ENCODE measurements around the gene ATP8B3. TPM values are rescaled to one million over a fixed set of nuclear protein-coding genes. Genes with fewer than 3 reads are reported as not detected.

ATP8B3 gene
- total RNA-seq, 4 donors from 2014 or later, result 0.35 to 4.5 (median 0.94) TPM; not detected in 1

DNA sequence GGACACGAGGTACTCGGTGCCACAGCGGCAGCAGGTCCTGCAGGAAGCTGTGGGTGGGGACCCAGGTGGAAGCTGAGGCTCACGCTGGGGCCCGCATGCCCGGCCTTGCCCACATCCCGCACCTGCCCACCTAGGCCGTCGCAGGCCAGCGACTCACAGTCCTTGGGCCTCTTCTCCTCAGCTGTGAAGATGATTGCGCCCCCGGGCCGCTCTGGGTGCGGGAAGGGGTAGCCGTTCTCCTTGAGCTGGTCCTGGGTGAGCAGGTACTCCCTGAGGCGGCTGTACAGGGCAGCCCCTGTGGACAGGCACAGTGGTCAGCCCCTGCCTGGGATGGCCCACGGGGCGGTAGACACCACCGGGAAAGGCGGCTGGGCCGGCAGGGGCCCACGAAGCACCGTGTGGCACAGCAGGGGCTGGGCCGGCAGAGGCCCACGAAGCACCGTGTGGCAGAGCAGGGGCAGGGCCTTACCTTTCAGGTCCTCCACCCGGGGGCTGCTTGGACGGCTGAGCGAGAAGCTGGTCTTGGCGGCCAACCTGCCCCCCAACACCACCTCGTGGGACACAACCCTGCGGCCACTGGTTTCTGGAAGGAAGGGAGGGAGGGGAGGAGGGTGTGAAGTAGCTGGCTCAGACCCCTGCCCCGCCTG lies 6.6 kb upstream of the ATP8B3 start:
- TF ChIP-seq POLR2A (IDR thresholded peaks at IDR 0.05), result no peak
- TF ChIP-seq, protein P1, sequence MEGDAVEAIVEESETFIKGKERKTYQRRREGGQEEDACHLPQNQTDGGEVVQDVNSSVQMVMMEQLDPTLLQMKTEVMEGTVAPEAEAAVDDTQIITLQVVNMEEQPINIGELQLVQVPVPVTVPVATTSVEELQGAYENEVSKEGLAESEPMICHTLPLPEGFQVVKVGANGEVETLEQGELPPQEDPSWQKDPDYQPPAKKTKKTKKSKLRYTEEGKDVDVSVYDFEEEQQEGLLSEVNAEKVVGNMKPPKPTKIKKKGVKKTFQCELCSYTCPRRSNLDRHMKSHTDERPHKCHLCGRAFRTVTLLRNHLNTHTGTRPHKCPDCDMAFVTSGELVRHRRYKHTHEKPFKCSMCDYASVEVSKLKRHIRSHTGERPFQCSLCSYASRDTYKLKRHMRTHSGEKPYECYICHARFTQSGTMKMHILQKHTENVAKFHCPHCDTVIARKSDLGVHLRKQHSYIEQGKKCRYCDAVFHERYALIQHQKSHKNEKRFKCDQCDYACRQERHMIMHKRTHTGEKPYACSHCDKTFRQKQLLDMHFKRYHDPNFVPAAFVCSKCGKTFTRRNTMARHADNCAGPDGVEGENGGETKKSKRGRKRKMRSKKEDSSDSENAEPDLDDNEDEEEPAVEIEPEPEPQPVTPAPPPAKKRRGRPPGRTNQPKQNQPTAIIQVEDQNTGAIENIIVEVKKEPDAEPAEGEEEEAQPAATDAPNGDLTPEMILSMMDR (IDR thresholded peaks at IDR 0.05), result no peak
- Histone ChIP-seq H3K4me1 (peaks cover 0 to under 1% (median 0%) of the 10 kb centered on the region in 4 donors), H3K36me3 (peaks cover 0 to 92% (median 0%) of the 10 kb centered on the region in 3 donors), H3K27me3 (no peaks in the 10 kb centered on the region), H3K9me3 (no peaks in the 10 kb centered on the region), H3K4me3 (no peak overlapping the region), H3K27ac (no peak overlapping the region)
- no peak for DNase-seq

DNA sequence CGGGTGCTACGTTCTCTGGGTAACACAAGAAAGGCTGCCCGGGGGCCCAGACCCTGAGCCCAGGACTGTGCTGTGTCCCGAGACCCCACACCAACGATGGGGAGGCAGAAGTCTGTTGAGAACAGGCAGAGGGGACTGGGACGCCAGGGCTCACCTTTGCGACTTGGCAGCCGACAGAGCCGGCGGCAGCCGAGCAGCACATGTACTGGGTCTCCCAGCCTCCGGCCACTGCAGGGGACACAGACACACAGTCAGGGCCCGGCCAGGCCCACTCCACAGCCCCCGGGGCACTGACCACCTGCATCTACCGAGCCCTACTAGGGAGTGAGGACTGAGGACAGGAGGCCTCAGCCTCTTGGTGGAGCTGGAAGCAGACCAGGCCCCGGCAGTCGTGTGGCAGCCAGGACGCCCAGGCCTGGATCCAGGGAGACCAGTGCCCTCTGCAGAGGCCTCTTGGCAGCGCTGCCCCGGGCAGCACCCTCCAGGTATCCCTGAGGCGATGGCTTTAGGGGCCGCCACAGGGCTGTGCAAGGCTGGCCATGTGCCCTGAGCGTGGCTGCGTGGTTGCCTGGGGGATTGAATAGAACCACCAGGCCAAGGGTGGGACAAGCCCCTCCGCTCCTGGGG lies 5.6 kb upstream of the ATP8B3 start:
- TF ChIP-seq, protein P1 (IDR thresholded peaks at IDR 0.05), result no peak
- TF ChIP-seq POLR2A (IDR thresholded peaks at IDR 0.05), result no peak
- H3K36me3 ChIP-seq, result peaks cover 0 to 82% (median 0%) of the 10 kb centered on the region in 3 donors

DNA sequence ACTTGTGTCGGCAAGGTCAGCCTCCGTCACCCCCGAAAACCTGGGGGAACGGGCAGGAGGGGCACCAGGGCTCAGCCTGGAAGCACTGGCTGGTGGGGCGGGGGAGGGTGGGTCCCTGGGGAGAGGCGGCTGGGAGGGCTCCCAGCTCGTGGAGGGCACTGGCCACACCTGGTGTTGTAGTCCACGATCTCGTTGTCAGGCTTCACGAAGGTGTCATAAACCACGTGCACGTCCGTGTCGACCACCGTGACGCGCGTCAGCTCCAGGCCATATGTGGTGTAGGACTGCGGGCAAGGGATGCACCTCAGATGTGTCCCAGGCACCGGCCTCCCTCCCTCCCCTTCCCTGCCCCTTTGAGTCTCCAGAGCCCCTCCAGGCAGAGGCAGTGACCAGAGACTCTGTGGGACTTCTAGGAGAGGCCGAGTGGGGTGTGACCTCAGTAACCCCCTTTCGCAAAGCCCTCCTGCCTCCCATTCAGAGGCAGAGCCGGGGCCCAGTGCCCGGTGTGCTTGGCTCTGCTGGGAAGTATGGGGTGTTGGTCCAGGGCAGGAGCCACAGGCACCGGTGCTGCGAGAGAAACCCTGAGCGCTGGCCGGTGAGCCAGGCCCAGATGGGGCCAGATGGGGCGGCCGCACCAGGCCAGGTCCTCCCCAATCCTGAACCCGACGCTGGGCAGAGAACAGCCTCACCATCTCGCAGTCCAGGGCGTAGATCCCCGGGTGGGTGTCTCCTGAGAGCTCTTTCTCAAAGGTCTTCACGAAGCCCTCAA lies 4.6 kb upstream of the ATP8B3 start:
- no peaks in the 10 kb centered on the region for H3K9me3 ChIP-seq
- TF ChIP-seq, protein P1 (IDR thresholded peaks at IDR 0.05), result no peak
- no peak for TF ChIP-seq POLR2A (IDR thresholded peaks at IDR 0.05)
- H3K4me1 ChIP-seq, result peaks cover 3 to 15% (median 11%) of the 10 kb centered on the region in 4 donors
- H3K27ac ChIP-seq, result no peak overlapping the region
- no peak for DNase-seq
- H3K36me3 ChIP-seq, result peaks cover 0 to 73% (median 0%) of the 10 kb centered on the region in 3 donors
- H3K27me3 ChIP-seq, result no peaks in the 10 kb centered on the region
- no peak overlapping the region for H3K4me3 ChIP-seq

More for the DNA sequence above, 5.6 kb upstream of the ATP8B3 start:
- Histone ChIP-seq H3K4me1 (peaks cover 0 to 10% (median 6%) of the 10 kb centered on the region in 4 donors), H3K27me3 (no peaks in the 10 kb centered on the region), H3K9me3 (no peaks in the 10 kb centered on the region), H3K27ac (no peak overlapping the region), H3K4me3 (no peak overlapping the region)
- no peak for DNase-seq

DNA sequence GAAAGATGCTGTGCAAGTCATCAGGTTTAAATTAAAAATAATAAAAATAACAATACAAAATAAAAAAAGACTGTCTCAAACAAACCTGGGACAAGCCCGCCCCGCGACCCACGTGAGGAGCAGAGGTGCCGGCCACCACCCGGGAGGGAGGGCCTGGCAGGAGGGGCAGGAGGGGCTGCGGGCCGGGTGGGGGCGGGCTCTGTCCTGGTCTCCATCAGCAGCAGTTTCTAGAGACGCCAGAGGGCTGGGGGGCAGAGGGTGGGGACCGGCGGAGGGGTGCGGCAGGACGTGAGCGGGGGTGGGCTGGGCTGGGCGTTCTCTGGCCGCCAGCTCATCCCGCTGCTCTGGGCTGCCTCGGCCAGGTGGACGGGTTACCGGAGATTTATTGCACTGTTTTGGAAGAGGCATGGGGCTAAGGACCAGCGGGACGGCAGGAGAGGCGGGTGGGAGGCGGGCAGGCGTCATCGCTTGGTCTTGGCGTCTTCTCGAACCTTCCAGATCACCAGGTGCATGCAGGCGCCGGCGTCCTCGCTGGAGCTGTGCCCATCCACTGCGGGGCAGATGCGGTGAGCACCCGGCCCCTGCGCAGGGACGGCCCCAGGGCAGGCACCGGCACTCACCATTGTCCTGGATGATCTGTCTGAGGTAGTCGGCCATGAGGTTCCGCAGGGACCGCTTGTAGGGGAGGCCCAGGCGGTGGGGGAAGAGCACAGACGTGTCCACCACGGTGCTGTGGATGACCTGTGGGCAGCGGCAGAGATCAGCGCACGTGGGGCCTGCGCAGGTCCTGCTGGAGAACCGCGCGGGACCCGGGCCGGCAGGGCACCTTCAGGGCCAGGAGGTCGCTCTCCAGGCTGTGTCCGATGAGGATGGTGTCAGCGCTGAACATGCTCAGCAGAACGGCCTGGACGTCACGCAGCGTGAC lies 3.8 kb upstream of the ATP8B3 start:
- Histone ChIP-seq H3K4me3 (no peak overlapping the region), H3K4me1 (peaks cover 6 to 19% (median 13%) of the 10 kb centered on the region in 4 donors), H3K9me3 (no peaks in the 10 kb centered on the region), H3K36me3 (peaks cover 0 to 64% (median 0%) of the 10 kb centered on the region in 3 donors), H3K27ac (no peak overlapping the region), H3K27me3 (no peaks in the 10 kb centered on the region)
- no peak for DNase-seq
- TF ChIP-seq, protein P1 (IDR thresholded peaks at IDR 0.05), result no peak
- no peak for TF ChIP-seq POLR2A (IDR thresholded peaks at IDR 0.05)

Measured in Peyer's patch (tissue), 4 donors.